Ascending aorta (tissue), 2 donors: Measurements from ENCODE around the gene KIF26B. TPM values are rescaled to one million over a fixed set of nuclear protein-coding genes. Genes with fewer than 3 reads are reported as not detected.

Experiments
- DNase-seq, 2 donors: peaks; one replicate each; pipeline ENCODE4 v3.0.0-alpha.2; 2019; ENCODE audit warnings: low spot score in 2 of 2
- H3K27ac ChIP-seq, 2 donors: fragments of 200-600 bp; sonication (generic); one replicate each; pipeline ENCODE4 v1.5.1; 2016 to 2017; ENCODE audit warnings: mild to moderate bottlenecking in 1 of 2
- H3K27me3 ChIP-seq: fragments of 200-600 bp; sonication (generic); one replicate; pipeline ENCODE4 v1.5.1; 2017
- H3K36me3 ChIP-seq, 2 donors: fragments of 200-600 bp; sonication (generic); one replicate each; pipeline ENCODE4 v1.5.1; 2016
- H3K4me1 ChIP-seq, 2 donors: fragments of 200-600 bp; sonication (generic); one replicate each; pipeline ENCODE4 v1.5.1; 2016 to 2017; ENCODE audit warnings: mild to moderate bottlenecking in 1 of 2
- H3K4me3 ChIP-seq, 2 donors: fragments of 200-600 bp; sonication (generic); one replicate each; pipeline ENCODE4 v1.5.1; 2016 to 2017; ENCODE audit warnings: mild to moderate bottlenecking in 1 of 2
- H3K9me3 ChIP-seq, 2 donors: fragments of 200-600 bp; sonication (generic); one replicate each; pipeline ENCODE4 v1.5.1; 2016
- intact Hi-C: fragments of 100-400 bp; cut with DNase I; formaldehyde crosslinking; loops from one replicate; pipeline ENCODE4 v1.15.1; 2023
- total RNA-seq: library from RNA; depleted of rRNA; stranded (reverse); fragments of >200 nt; gene quantifications from one replicate; pipeline ENCODE4 v1.1.0, GENCODE V29; 2016
- TF ChIP-seq, protein P1 (sequence below), 3 experiments: fragments of 200-600 bp in 2 of 3; fragments of 450-650 bp in 1 of 3; sonication (generic) in 2 of 3; IDR thresholded peaks; one replicate each; pipeline ENCODE4 v1.5.1; 2016 to 2019; ENCODE audit warnings: antibody characterized with exemption in 3 of 3, mild to moderate bottlenecking in 1 of 3, moderate library complexity in 1 of 3

The KIF26B gene
- total RNA-seq, 1 donor from 2014 or later = not detected

DNA sequence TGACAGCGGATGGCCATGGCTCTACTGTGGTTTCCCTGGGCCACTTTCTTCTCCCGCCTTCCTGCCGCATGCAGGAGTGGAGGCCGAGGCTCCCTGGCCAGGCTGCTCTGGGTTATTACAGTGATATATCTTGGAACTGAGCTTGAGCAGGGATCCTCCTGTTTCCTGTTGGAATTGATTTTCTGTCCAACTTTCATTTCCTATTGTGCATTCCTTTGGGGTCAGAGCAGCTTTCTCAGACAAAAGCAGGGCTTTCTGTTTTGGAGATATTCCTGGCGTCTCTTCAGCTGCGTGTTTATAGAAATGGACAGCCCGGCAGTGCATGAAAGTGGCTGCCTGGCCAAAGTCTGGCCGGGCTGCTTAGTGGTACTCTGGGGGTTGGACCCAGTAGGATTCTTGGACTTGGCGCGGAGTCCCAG, 146.4 kb downstream of the KIF26B start:
- TF ChIP-seq, protein P1, sequence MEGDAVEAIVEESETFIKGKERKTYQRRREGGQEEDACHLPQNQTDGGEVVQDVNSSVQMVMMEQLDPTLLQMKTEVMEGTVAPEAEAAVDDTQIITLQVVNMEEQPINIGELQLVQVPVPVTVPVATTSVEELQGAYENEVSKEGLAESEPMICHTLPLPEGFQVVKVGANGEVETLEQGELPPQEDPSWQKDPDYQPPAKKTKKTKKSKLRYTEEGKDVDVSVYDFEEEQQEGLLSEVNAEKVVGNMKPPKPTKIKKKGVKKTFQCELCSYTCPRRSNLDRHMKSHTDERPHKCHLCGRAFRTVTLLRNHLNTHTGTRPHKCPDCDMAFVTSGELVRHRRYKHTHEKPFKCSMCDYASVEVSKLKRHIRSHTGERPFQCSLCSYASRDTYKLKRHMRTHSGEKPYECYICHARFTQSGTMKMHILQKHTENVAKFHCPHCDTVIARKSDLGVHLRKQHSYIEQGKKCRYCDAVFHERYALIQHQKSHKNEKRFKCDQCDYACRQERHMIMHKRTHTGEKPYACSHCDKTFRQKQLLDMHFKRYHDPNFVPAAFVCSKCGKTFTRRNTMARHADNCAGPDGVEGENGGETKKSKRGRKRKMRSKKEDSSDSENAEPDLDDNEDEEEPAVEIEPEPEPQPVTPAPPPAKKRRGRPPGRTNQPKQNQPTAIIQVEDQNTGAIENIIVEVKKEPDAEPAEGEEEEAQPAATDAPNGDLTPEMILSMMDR (IDR thresholded peaks at IDR 0.05) = no peak
- Histone ChIP-seq H3K27me3 (no peaks in the 10 kb centered on the region), H3K27ac (no peak overlapping the region), H3K36me3 (no peaks in the 10 kb centered on the region), H3K4me3 (no peak overlapping the region), H3K9me3 (no peaks in the 10 kb centered on the region), H3K4me1 (no peaks in the 10 kb centered on the region)
- DNase-seq = no peak
- intact Hi-C loops = no loop called here

DNA sequence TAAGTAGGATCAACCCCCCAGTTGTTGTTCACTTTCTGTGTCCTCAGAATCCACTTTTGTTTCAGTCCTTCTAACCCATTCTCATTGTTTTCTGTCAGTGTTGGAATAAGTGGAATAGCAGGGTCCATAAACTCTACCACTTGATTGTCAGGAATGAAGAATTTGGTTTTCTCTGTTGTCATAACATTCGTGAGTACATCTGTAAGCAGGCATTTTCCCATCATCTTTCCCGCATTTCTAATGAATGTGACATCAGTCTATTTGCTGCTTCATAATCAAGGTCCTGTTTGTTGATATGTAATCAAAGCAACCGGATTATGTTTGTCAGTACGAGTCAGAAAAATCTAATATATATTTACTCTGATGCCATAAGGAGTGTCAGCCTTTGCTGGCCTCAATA, 147.1 kb downstream of the KIF26B start:
- no peaks in the 10 kb centered on the region for H3K9me3 ChIP-seq
- H3K27ac ChIP-seq = no peak overlapping the region
- intact Hi-C loops = no loop called here
- no peaks in the 10 kb centered on the region for H3K36me3 ChIP-seq
- H3K4me1 ChIP-seq = no peaks in the 10 kb centered on the region
- no peak overlapping the region for H3K4me3 ChIP-seq
- H3K27me3 ChIP-seq = no peaks in the 10 kb centered on the region
- no peak for DNase-seq
- TF ChIP-seq, protein P1 (IDR thresholded peaks at IDR 0.05) = no peak

DNA sequence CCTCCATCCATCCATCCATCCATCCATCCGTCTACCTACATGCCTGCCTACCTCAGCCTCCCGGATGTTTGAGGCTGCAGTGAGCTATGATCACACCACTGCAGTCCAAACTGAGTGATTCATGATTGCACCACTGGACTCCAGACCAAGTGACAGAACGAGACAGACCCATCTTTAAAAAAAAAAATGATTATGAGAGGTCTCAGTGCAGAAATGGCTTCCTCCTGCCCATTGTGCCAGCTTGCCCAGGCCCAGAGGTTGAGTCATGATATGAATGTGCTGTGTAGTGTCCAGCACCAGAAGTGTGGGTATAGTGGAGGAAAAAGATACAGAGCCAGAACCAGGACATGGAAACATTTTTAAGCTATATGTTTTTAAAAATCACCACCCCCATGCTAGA, 149.9 kb downstream of the KIF26B start:
- Histone ChIP-seq H3K9me3 (no peaks in the 10 kb centered on the region), H3K27ac (no peak overlapping the region), H3K4me1 (no peaks in the 10 kb centered on the region), H3K27me3 (no peaks in the 10 kb centered on the region), H3K4me3 (no peak overlapping the region), H3K36me3 (no peaks in the 10 kb centered on the region)
- intact Hi-C loops = no loop called here
- DNase-seq = no peak
- TF ChIP-seq, protein P1 (IDR thresholded peaks at IDR 0.05) = no peak

DNA sequence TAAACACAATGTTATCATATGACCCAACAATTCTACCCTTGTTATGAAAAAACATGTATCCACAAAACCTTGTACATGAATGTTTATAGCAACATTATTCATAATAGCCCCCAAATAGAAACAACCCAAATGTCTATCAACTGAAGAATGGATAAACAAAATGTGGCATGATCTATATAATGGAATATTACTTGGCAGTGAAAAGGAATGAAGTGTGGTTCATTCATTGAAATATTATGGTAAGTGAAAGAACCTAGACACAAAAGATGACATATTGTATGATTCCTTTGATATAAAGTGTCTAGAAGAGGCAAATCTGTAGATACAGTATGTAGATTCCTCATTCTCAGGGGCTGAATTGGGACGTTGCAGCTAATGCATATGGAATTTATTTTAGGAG, 151.2 kb downstream of the KIF26B start:
- no peaks in the 10 kb centered on the region for H3K9me3 ChIP-seq
- intact Hi-C loops = no loop called here
- no peak for DNase-seq
- H3K4me3 ChIP-seq = no peak overlapping the region
- H3K4me1 ChIP-seq = no peaks in the 10 kb centered on the region
- TF ChIP-seq, protein P1 (IDR thresholded peaks at IDR 0.05) = no peak
- no peaks in the 10 kb centered on the region for H3K36me3 ChIP-seq
- no peaks in the 10 kb centered on the region for H3K27me3 ChIP-seq
- no peak overlapping the region for H3K27ac ChIP-seq

DNA sequence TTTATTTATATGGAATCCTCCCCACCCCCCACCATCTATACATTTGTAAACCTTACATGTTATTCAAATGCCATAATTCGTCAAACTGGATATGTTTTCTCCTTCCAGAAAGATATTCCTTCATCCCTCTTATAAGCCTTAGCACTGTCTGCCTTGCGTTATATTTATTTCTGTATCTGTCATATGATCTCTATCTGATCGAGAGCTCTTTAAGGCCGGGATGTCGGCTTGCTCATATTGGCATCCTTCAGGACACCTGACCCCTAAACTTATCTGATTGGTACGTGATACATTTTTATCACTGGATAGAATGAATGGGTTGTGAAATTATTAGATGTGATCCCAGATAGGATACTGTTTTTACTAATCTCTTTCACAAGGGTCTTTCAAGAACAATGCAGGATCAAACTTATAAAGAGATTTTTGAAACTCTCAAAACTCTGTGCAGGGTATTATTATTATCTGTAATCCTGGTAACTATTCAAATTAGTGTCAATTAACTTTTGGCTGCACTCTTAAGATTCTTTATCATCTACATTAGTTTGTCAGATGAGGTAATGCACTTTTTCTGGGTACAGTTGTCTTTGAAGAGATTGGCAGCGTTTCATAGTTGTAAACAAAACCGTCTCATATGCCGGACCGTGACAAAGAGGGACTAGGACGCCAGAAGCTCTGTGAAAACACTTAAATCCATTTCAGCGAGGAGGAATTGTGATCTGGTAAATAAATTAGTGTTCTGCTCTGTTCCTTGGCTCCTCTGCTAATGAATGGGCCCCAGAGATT, 152.0 kb downstream of the KIF26B start:
- no peak overlapping the region for H3K4me3 ChIP-seq
- TF ChIP-seq, protein P1 (IDR thresholded peaks at IDR 0.05) = no peak
- H3K36me3 ChIP-seq = no peaks in the 10 kb centered on the region
- no peak overlapping the region for H3K27ac ChIP-seq
- intact Hi-C loops = no loop called here
- H3K27me3 ChIP-seq = no peaks in the 10 kb centered on the region
- H3K4me1 ChIP-seq = no peaks in the 10 kb centered on the region
- H3K9me3 ChIP-seq = no peaks in the 10 kb centered on the region
- DNase-seq = no peak
